Activated T-helper 17 cell treated with anti-CD3 and anti-CD28 coated beads, Interleukin-2, amount 50 U/mL, for 72 hours (primary cell): Measurements from ENCODE around the gene RNASE7. TPM values are rescaled to one million over a fixed set of nuclear protein-coding genes. Genes with fewer than 3 reads are reported as not detected.

Experiments
- ATAC-seq: fragments of 150-1000 bp; cut with Tn5 transposase; replicated peaks from 2 replicates; pipeline ENCODE4 v1.10.0; 2021; ENCODE audit warnings: mild to moderate bottlenecking, moderate library complexity
- H3K27ac Mint-ChIP-seq: one replicate; pipeline ENCODE4 v1.8.0; 2022; ENCODE audit warnings: mixed read lengths
- H3K27me3 Mint-ChIP-seq: one replicate; pipeline ENCODE4 v1.8.0; 2022; ENCODE audit warnings: mixed read lengths
- H3K36me3 Mint-ChIP-seq: one replicate; pipeline ENCODE4 v1.8.0; 2022; ENCODE audit warnings: low read depth, mild to moderate bottlenecking, mixed read lengths
- H3K4me1 Mint-ChIP-seq: one replicate; pipeline ENCODE4 v1.8.0; 2022; ENCODE audit warnings: mixed read lengths
- H3K4me3 Mint-ChIP-seq: one replicate; pipeline ENCODE4 v1.8.0; 2022; ENCODE audit warnings: mild to moderate bottlenecking, mixed read lengths
- H3K9me3 Mint-ChIP-seq: one replicate; pipeline ENCODE4 v1.8.0; 2022; ENCODE audit warnings: mixed read lengths
- total RNA-seq, 2 donors: library from RNA; stranded (reverse); gene quantifications; one replicate each; pipeline ENCODE4 v1.2.3, GENCODE V29; 2022

The RNASE7 gene
- total RNA-seq, 2 donors from 2014 or later = not detected

GRCh38 chr14:21047378-21047781, 5.2 kb downstream of the RNASE7 start:
- ATAC-seq = no peak

DNA sequence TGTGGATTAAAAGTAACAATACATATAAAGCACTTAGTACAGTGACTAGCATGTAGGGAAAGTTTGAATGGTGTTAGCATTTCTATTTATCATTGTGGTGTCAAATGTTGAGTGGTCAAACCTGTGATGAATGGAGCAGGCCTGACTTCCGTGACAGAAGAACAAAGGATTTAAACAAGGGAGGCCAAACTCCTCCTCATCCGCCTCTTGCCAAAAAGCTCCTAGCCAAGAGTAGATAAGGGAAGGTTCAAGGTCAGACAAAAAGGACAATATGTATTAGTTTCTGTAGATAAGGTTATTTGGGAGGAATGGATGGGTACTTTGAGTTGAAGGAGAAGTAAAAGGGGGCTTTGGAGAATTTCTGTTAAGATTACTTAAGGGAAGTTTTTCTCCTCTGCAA, 6.5 kb downstream of the RNASE7 start:
- Mint-ChIP-seq H3K27ac (no peak overlapping the region), H3K4me1 (peaks cover 12% of the 10 kb centered on the region), H3K4me3 (no peak overlapping the region), H3K36me3 (no peaks in the 10 kb centered on the region), H3K27me3 (peaks cover 5% of the 10 kb centered on the region), H3K9me3 (no peaks in the 10 kb centered on the region)
- ATAC-seq = no peak

More at GRCh38 chr14:21047378-21047781, 5.2 kb downstream of the RNASE7 start:
- Mint-ChIP-seq H3K9me3 (no peaks in the 10 kb centered on the region), H3K36me3 (no peaks in the 10 kb centered on the region), H3K4me1 (peaks cover 12% of the 10 kb centered on the region), H3K4me3 (no peak overlapping the region), H3K27me3 (peaks cover 3% of the 10 kb centered on the region), H3K27ac (no peak overlapping the region)

- Mint-ChIP-seq H3K4me1 (peaks cover 10% of the 10 kb centered on the region), H3K9me3 (no peaks in the 10 kb centered on the region), H3K4me3 (no peak overlapping the region), H3K36me3 (no peaks in the 10 kb centered on the region), H3K27me3 (peaks cover 5% of the 10 kb centered on the region), H3K27ac (no peak overlapping the region)
- peak; percentile 72 for ATAC-seq
Measured at GRCh38 chr14:21049271-21049673, 7.1 kb downstream of the RNASE7 start.

GRCh38 chr14:21050597-21050996, 8.4 kb downstream of the RNASE7 start:
- ATAC-seq = no peak
- Mint-ChIP-seq H3K4me1 (no peaks in the 10 kb centered on the region), H3K27me3 (peaks cover 5% of the 10 kb centered on the region), H3K27ac (no peak overlapping the region), H3K9me3 (no peaks in the 10 kb centered on the region), H3K36me3 (no peaks in the 10 kb centered on the region), H3K4me3 (no peak overlapping the region)

DNA sequence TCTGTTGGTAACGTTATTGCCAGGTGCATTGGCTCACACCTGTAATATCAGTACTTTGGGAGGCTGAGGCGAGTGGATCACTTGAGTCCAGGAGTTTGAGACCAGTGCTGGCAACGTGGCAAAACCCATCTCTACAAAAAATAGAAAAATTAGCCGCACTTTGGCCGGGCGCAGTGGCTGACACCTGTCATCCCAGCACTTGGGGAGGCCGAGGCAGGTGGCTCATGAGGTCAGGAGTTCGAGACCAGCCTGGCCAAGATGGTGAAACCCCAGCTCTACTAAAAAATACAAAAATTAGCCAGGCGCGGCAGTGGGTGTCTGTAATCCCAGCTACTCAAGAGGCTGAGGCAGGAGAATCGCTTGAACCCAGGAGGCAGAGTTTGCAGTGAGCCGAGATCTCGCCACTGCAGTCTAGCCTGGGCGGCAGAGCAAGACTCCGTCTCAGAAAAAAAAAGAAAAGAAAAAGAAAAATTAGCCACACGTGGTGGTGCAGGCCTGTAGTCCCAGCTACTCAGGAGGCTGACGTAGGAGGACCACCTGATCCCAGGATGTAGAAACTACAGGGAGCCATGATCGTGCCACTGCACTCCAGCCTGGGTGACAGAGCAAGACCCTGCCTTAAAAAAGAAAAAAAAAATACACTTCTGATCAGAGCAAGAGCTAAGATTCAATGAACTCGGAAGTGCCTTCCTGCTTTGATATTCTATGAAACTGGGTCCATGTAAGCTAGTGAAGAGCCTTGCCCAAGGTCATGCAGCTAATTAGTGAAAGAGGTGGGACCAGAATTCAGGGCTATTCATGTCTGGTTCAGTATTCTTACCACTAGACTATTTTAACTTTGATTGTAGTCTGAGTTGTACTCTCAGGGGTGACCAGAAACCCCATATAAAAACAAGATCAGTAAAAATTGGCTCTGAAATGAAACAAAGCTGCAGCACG, 11.3 kb downstream of the RNASE7 start:
- Mint-ChIP-seq H3K27me3 (peaks cover 5% of the 10 kb centered on the region), H3K4me3 (no peak overlapping the region), H3K4me1 (no peaks in the 10 kb centered on the region), H3K36me3 (no peaks in the 10 kb centered on the region), H3K9me3 (no peaks in the 10 kb centered on the region), H3K27ac (no peak overlapping the region)
- ATAC-seq = no peak

DNA sequence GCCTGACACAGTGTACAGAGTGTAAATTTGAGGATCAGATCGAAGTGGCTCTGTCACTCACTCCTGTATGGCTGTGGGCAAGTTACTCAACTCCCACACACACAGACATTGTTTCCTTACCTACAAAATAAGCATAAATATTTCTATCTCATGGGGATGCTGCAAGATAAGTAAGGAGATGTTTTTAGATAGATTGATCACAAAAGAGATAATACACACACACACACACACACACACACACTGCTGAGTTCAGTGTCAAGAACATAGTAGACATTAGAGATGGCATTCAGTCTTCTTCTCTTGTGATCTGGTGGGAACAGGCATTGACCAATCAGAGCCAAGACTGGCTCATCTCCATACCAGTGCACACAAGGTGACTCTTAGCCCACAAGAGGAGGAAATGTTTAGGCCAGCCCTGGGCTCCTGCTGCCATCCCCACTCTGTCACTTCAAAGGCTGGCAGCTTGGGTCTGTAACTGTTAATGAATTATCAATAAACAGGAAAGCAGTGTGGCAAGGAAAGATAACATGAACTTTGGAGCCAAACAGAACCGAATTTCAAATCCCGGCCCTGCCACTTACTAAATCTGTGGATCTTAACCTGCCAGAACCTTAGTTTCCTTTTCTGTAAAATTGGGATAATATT, 12.1 kb downstream of the RNASE7 start:
- H3K4me1 Mint-ChIP-seq = no peaks in the 10 kb centered on the region
- peaks cover 5% of the 10 kb centered on the region for H3K27me3 Mint-ChIP-seq

GRCh38 chr14:21054768-21055145, 12.6 kb downstream of the RNASE7 start:
- peaks cover 7% of the 10 kb centered on the region for H3K27me3 Mint-ChIP-seq
- ATAC-seq = no peak
- H3K9me3 Mint-ChIP-seq = no peaks in the 10 kb centered on the region
- H3K4me1 Mint-ChIP-seq = no peaks in the 10 kb centered on the region
- H3K36me3 Mint-ChIP-seq = no peaks in the 10 kb centered on the region
- no peak overlapping the region for H3K4me3 Mint-ChIP-seq
- H3K27ac Mint-ChIP-seq = no peak overlapping the region

More for the DNA sequence above, 12.1 kb downstream of the RNASE7 start:
- peak; percentile 76 for ATAC-seq
- Mint-ChIP-seq H3K27ac (no peak overlapping the region), H3K36me3 (no peaks in the 10 kb centered on the region), H3K9me3 (no peaks in the 10 kb centered on the region), H3K4me3 (no peak overlapping the region)

GRCh38 chr14:21055432-21056117, 13.4 kb downstream of the RNASE7 start:
- H3K4me1 Mint-ChIP-seq = no peaks in the 10 kb centered on the region
- H3K27ac Mint-ChIP-seq = no peak overlapping the region
- peaks cover 15% of the 10 kb centered on the region for H3K27me3 Mint-ChIP-seq
- no peaks in the 10 kb centered on the region for H3K9me3 Mint-ChIP-seq
- ATAC-seq = no peak
- H3K36me3 Mint-ChIP-seq = no peaks in the 10 kb centered on the region
- H3K4me3 Mint-ChIP-seq = no peak overlapping the region

GRCh38 chr14:21056520-21057163, 14.5 kb downstream of the RNASE7 start:
- H3K27me3 Mint-ChIP-seq = peaks cover 17% of the 10 kb centered on the region
- H3K4me3 Mint-ChIP-seq = no peak overlapping the region
- ATAC-seq = no peak
- H3K9me3 Mint-ChIP-seq = no peaks in the 10 kb centered on the region
- no peaks in the 10 kb centered on the region for H3K36me3 Mint-ChIP-seq
- no peaks in the 10 kb centered on the region for H3K4me1 Mint-ChIP-seq
- H3K27ac Mint-ChIP-seq = no peak overlapping the region

DNA sequence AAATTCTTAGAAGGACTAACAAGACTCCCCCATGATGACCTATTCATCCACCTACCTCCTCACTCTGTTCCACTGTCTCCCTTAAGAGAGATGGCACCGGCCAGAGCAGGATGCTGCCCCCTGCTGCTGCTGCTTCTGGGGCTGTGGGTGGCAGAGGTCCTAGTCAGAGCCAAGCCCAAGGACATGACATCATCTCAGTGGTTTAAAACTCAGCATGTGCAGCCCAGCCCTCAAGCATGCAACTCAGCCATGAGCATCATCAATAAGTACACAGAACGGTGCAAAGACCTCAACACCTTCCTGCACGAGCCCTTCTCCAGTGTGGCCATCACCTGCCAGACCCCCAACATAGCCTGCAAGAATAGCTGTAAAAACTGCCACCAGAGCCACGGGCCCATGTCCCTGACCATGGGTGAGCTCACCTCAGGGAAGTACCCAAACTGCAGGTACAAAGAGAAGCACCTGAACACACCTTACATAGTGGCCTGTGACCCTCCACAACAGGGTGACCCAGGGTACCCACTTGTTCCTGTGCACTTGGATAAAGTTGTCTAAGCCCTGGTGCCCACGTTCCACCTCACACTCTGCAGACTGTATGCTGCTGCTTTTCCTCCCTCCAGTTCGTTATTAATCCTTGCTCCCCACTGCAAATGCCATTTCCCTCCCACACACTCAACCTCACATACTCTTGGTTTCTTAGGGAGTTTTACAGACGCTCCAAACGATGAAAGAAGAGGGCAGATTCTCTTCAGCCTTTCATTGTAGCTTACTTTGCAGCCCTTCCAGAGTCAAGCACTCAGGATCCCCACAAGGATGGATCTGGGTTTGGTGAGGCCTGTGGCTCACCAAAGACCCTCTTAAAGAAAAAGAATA, 15.9 kb downstream of the RNASE7 start, which contains the start of gene RNASE8:
Gene RNASE8, plus strand, starts transcription at position 20 of the 873 bp plus-strand sequence. Its CDS starts 71 bp downstream, at position 91.
- Mint-ChIP-seq H3K27me3 (peaks cover 18% of the 10 kb centered on the region), H3K9me3 (no peaks in the 10 kb centered on the region), H3K36me3 (no peaks in the 10 kb centered on the region), H3K27ac (no peak within 1 kb of the TSS), H3K4me3 (no peak within 1 kb of the TSS), H3K4me1 (no peaks in the 10 kb centered on the region)
- ATAC-seq = peak; percentile 73

DNA sequence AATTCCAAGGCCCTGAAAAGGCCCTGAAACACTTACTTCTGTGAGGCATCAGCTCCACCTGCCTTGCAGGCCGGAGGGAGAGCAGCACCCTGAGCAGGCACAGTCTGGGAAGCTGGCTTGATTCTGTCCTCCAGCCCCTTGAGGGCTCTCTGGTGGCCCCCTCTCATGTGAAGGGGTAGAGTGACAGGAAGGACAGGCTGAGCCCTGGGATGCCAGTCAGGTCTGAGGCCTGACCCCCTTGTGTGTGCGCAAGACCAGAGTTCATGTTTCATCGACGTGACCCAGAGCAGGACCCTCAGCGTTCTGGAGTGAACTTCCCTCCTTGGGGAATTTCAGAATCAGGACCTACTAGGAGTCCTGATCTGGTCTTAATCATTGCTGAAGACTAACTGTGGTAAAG, 16.7 kb downstream of the RNASE7 start:
- H3K9me3 Mint-ChIP-seq = no peaks in the 10 kb centered on the region
- peaks cover 18% of the 10 kb centered on the region for H3K27me3 Mint-ChIP-seq
- no peaks in the 10 kb centered on the region for H3K4me1 Mint-ChIP-seq
- H3K4me3 Mint-ChIP-seq = no peak overlapping the region
- no peak for ATAC-seq
- H3K36me3 Mint-ChIP-seq = no peaks in the 10 kb centered on the region
- no peak overlapping the region for H3K27ac Mint-ChIP-seq

GRCh38 chr14:21059842-21060613, 17.9 kb downstream of the RNASE7 start:
- H3K4me3 Mint-ChIP-seq = no peak overlapping the region
- H3K27ac Mint-ChIP-seq = no peak overlapping the region
- no peaks in the 10 kb centered on the region for H3K36me3 Mint-ChIP-seq
- peaks cover 18% of the 10 kb centered on the region for H3K27me3 Mint-ChIP-seq
- H3K9me3 Mint-ChIP-seq = no peaks in the 10 kb centered on the region
- H3K4me1 Mint-ChIP-seq = no peaks in the 10 kb centered on the region
- ATAC-seq = no peak
